ENCODE results near the gene FAM131A.

The FAM131A gene

GRCh38 chr3:184378651-184379357, 41.4 kb downstream of the FAM131A start:
- DNase-seq (ENCODE audit: low read depth): no peak

GRCh38 chr3:184379358-184380184, 42.2 kb downstream of the FAM131A start, which contains the start of gene CHRD:
Gene CHRD (plus strand): TSS chr3:184380054. CDS start chr3:184380319, 265 bp downstream.
- DNase-seq (ENCODE audit: low read depth): no peak

- no peak for DNase-seq (ENCODE audit: low read depth)
Observed at GRCh38 chr3:184380185-184380626, 42.8 kb downstream of the FAM131A start.

- no peak for DNase-seq (ENCODE audit: low read depth)
Observed at GRCh38 chr3:184380627-184381260, 43.3 kb downstream of the FAM131A start.

- DNase-seq (ENCODE audit: low read depth): no peak
Observed at GRCh38 chr3:184381261-184382224, 44.1 kb downstream of the FAM131A start.

GRCh38 chr3:184382326-184383032, 45.1 kb downstream of the FAM131A start:
- no peak for DNase-seq (ENCODE audit: low read depth)

- DNase-seq (ENCODE audit: low read depth): no peak
Observed at GRCh38 chr3:184383033-184383740, 45.8 kb downstream of the FAM131A start.

- no peak for DNase-seq (ENCODE audit: low read depth)
Observed at GRCh38 chr3:184384342-184384741, 46.9 kb downstream of the FAM131A start.

GRCh38 chr3:184384856-184385422, 47.5 kb downstream of the FAM131A start:
- DNase-seq (ENCODE audit: low read depth): no peak

- no peak for DNase-seq (ENCODE audit: low read depth)
Observed at GRCh38 chr3:184386047-184386806, 48.8 kb downstream of the FAM131A start.

- DNase-seq (ENCODE audit: low read depth): no peak
Observed at GRCh38 chr3:184387174-184387714, 49.8 kb downstream of the FAM131A start.

- no peak for DNase-seq (ENCODE audit: low read depth)
Observed at GRCh38 chr3:184388164-184388935, 51.0 kb downstream of the FAM131A start.

- DNase-seq (ENCODE audit: low read depth): no peak
Observed at GRCh38 chr3:184388936-184389230, 51.5 kb downstream of the FAM131A start.

- no peak for DNase-seq (ENCODE audit: low read depth)
Observed at GRCh38 chr3:184389384-184389783, 52.0 kb downstream of the FAM131A start.

- no peak for DNase-seq (ENCODE audit: low read depth)
Observed at GRCh38 chr3:184389935-184390528, 52.6 kb downstream of the FAM131A start.

GRCh38 chr3:184391266-184391665, 53.9 kb downstream of the FAM131A start:
- no peak for DNase-seq (ENCODE audit: low read depth)

- no peak for DNase-seq (ENCODE audit: low read depth)
Observed at GRCh38 chr3:184395320-184395660, 57.9 kb downstream of the FAM131A start.
